Measurements from ENCODE around the gene NOSIP.
A peak's percentile ranks its signal among the peaks of the same experiment; 100 is the strongest.

The NOSIP gene

DNA sequence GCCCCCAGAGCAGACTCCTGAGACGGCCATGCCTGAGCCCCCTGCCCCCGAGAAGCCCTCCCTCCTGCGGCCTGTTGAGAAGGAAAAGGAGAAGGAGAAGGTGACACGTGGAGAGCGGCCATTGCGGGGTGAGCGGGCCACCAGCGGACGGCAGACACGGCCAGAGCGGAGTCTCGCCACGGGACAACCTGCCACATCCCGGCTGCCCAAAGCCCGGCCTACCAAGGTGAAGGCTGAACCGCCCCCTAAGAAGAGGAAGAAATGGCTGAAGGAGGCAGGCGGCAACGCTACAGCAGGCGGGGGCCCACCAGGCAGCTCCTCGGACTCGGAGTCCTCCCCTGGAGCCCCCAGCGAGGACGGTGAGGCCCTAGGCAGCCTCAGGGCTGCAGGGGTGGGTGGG is 35.5 kb upstream of the NOSIP start:
- no peak overlapping the region for H3K27ac ChIP-seq
- TF ChIP-seq, protein P1, sequence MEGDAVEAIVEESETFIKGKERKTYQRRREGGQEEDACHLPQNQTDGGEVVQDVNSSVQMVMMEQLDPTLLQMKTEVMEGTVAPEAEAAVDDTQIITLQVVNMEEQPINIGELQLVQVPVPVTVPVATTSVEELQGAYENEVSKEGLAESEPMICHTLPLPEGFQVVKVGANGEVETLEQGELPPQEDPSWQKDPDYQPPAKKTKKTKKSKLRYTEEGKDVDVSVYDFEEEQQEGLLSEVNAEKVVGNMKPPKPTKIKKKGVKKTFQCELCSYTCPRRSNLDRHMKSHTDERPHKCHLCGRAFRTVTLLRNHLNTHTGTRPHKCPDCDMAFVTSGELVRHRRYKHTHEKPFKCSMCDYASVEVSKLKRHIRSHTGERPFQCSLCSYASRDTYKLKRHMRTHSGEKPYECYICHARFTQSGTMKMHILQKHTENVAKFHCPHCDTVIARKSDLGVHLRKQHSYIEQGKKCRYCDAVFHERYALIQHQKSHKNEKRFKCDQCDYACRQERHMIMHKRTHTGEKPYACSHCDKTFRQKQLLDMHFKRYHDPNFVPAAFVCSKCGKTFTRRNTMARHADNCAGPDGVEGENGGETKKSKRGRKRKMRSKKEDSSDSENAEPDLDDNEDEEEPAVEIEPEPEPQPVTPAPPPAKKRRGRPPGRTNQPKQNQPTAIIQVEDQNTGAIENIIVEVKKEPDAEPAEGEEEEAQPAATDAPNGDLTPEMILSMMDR (conservative IDR thresholded peaks at IDR 0.05), result no peak

DNA sequence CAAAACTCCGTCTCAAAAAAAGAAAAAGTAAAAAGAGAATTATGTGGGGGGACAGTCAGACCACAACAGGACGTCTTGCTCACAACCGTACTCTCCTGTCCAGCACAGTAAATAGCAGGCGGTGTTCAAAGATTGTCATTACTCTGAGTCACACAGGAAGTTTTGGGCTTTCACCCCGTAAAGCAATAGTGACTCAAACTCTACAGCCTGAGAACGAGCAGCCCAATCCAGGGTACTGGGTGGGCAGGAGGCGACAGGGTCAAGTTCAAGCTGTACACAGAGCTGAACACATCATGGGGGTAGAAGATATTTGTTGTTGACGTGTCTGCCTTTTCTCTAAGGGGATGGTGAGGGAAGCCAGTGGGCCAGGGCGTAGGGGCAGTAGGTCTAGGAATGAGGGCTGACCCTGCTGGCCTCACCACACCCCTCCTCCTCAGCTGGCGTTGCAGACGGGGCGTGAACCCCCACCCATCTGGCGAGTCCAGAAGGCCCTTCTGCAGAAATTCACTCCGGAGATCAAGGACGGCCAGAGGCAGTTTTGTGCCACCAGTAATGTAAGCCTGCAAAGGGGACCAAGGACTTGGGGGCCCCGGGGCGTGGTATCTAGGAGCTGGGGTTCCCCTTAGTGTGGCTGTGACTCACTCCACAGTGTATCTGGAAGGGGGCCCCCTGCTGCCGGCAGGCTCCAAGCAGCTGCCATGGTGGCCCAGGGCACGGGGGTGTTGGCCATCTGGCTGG is 33.9 kb upstream of the NOSIP start:
- TF ChIP-seq, protein P1 (conservative IDR thresholded peaks at IDR 0.05), result no peak
- peak overlapping the region; percentile 57 for H3K27ac ChIP-seq

DNA sequence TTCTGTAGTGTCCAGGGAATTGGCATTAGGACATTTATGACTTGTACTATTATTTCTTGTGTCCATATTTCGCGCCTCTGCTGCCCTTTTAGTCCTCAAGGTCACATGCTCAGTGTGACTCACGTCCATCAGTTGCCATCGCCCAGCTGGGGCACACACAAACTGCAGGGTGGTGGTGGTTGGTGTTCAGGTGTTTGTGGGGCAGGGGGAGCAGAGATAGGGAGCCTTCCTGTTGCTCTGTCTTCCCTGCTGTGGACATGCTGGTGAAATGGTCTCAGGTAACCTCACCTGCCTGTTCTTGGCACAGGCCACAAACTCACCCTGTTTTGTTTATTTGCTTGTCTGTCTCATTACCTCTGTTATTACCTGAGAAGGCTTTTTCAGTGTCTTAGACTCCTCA is 33.0 kb upstream of the NOSIP start:
- H3K27ac ChIP-seq, result peak overlapping the region; percentile 57
- TF ChIP-seq, protein P1 (conservative IDR thresholded peaks at IDR 0.05), result no peak

DNA sequence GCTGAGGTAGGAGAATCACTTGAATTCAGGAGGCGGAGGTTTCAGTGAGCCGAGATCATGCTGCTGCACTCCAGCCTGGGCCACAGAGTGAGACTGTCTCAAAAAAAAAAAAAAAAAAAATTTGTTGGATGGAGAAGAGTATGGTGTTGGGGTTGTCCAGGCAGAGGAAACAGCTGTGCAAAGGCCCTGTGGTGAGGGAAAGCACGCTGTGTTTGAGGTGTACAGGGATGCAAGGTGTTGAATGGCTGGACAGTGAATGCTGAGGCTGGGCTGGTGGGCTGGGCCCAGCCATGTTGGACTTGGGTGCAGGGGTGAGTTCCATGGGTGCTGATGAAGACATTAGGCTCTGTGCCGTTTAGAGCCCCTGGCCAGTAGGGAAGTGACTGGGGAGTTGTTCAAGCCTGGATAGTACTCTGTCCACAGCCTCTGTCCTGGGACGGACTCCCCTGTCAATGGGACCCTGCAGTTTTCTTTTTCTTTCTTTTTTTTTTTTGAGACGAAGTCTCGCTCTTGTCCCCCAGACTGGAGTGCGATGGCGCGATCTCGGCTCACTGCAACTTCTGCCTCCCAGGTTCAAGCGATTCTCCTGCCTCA is 29.2 kb upstream of the NOSIP start:
- no peak overlapping the region for H3K27ac ChIP-seq
- TF ChIP-seq, protein P1 (conservative IDR thresholded peaks at IDR 0.05), result no peak

DNA sequence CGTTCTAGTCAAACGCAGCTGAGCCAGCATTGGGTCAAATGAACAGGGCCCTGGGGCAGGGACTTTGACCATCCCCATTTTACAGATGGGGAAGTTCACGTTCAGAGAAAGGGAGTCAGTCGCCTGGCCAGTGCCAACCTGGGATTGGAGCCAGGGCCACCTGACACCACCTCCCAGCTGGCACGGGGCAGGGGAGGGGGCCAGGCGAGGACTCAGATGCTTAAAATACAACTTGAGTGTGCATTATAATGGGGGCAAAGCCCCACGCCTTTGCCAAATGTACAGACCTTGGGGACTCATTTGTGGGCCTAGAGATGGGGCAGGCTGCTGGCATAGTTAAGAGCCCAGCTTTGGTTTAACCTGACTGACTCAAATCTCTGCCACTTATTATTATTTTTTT is 25.2 kb upstream of the NOSIP start:
- no peak overlapping the region for H3K27ac ChIP-seq
- TF ChIP-seq, protein P1 (conservative IDR thresholded peaks at IDR 0.05), result no peak

DNA sequence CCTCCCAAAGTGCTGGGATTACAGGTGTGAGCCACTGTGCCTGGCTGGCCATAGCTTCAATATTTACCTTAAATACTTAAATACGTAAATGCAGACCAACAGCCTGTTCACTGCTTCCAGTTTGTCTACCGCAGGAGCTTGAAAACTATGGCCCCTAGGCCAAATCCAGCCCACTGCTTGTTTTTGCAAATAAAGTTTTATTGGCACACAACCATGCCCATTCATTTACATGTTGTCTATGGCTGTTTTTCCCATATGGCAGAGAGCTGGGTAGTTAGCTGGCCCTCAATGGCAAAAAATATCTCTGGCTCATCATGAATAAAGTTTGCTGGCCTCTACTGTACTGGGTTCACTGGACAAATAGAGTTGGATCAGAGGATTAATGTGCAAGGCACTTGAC is 22.4 kb upstream of the NOSIP start:
- H3K27ac ChIP-seq, result no peak overlapping the region
- TF ChIP-seq, protein P1 (conservative IDR thresholded peaks at IDR 0.05), result no peak

DNA sequence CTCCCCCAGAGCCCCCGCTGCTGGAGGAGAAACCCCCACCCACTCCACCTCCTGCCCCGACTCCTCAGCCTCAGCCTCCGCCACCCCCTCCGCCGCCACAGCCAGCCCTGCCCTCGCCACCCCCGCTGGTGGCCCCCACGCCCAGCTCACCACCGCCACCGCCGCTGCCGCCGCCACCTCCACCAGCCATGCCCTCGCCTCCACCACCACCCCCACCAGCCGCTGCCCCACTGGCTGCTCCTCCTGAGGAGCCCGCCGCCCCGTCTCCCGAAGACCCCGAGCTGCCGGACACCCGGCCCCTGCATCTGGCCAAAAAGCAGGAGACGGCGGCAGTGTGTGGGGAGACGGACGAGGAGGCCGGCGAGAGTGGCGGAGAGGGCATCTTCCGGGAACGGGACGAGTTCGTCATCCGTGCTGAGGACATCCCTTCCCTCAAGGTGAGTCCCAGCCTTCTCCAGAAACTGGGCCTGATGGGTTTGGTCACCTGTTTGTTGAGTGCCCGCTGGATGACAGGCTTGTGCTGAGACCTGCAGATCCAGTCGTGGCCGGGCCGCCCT is 21.2 kb upstream of the NOSIP start:
- TF ChIP-seq, protein P1 (conservative IDR thresholded peaks at IDR 0.05), result no peak
- H3K27ac ChIP-seq, result no peak overlapping the region

Data from VCaP (cell line).